GM18511 (cell line): ENCODE data around the gene WDR17.
"Not testable (repeated sequence)": the region's sequence is repeated elsewhere in the genome, so short reads cannot be mapped to it uniquely, and the experiment has no call there.

Experiments used
- ATAC-seq: cut with Tn5 transposase; IDR thresholded peaks from one replicate; pipeline ENCODE4 v1.9.1; 2021; ENCODE audit warnings: mild to moderate bottlenecking, moderate library complexity; ENCODE audit not compliant: unreplicated experiment

WDR17 gene

GRCh38 chr4:176189891-176190795, 124.5 kb downstream of the WDR17 start:
- no peak for ATAC-seq

GRCh38 chr4:176191974-176192373, 126.3 kb downstream of the WDR17 start:
- ATAC-seq = no peak

GRCh38 chr4:176193126-176193525, 127.5 kb downstream of the WDR17 start:
- no peak for ATAC-seq

GRCh38 chr4:176193938-176194337, 128.3 kb downstream of the WDR17 start:
- no peak for ATAC-seq

GRCh38 chr4:176195184-176195978, 129.7 kb downstream of the WDR17 start, which contains the start of gene SPATA4:
SPATA4 (minus strand) TSS chr4:176195585; CDS start chr4:176195562, 23 bp downstream.
- ATAC-seq = peak; percentile 98

- ATAC-seq = no peak
Measured at GRCh38 chr4:176198316-176198903, 132.8 kb downstream of the WDR17 start.

- ATAC-seq = no peak
Measured at GRCh38 chr4:176205299-176205698, 139.7 kb downstream of the WDR17 start.

GRCh38 chr4:176207839-176208238, 142.2 kb downstream of the WDR17 start:
- no peak for ATAC-seq

GRCh38 chr4:176209535-176209934, 143.9 kb downstream of the WDR17 start:
- no peak for ATAC-seq

- ATAC-seq = no peak
Measured at GRCh38 chr4:176210101-176210500, 144.5 kb downstream of the WDR17 start.

- no peak for ATAC-seq
Measured at GRCh38 chr4:176210579-176211296, 145.1 kb downstream of the WDR17 start.

GRCh38 chr4:176212351-176212750, 146.7 kb downstream of the WDR17 start:
- ATAC-seq = not testable (repeated sequence)

GRCh38 chr4:176217510-176217909, 151.9 kb downstream of the WDR17 start:
- ATAC-seq = no peak

- no peak for ATAC-seq
Measured at GRCh38 chr4:176222149-176222548, 156.5 kb downstream of the WDR17 start.

GRCh38 chr4:176223561-176223960, 157.9 kb downstream of the WDR17 start:
- ATAC-seq = no peak

- no peak for ATAC-seq
Measured at GRCh38 chr4:176226736-176227135, 161.1 kb downstream of the WDR17 start.

- ATAC-seq = no peak
Measured at GRCh38 chr4:176229645-176230044, 164.0 kb downstream of the WDR17 start.
